SK-MEL-5 (cell line): ENCODE results near the gene GNPAT. TPM values are rescaled to one million over a fixed set of nuclear protein-coding genes. Genes with fewer than 3 reads are reported as not detected.
A peak's percentile ranks its signal among the peaks of the same experiment; 100 is the strongest.

Source experiments
- DNase-seq: peaks from one replicate; pipeline ENCODE4 v3.0.0-alpha.2; 2016; ENCODE audit warnings: low read depth, low spot score
- in situ Hi-C: cut with HindIII; loops from 2 replicates; pipeline ENCODE4 v1.10.0; 2016; ENCODE audit warnings: low sequenced_read_pairs, high pct_unique_total_duplicates, low pct_unique_long_range_greater_than_20kb
- total RNA-seq: library from RNA; depleted of rRNA; stranded (reverse); fragments of >200 nt; shearing (Covaris generic); gene quantifications from 2 replicates; pipeline ENCODE4 v1.2.3, GENCODE V29; 2014

Gene GNPAT
- total RNA-seq, 1 experiment from 2014 or later: 50.1 TPM

DNA sequence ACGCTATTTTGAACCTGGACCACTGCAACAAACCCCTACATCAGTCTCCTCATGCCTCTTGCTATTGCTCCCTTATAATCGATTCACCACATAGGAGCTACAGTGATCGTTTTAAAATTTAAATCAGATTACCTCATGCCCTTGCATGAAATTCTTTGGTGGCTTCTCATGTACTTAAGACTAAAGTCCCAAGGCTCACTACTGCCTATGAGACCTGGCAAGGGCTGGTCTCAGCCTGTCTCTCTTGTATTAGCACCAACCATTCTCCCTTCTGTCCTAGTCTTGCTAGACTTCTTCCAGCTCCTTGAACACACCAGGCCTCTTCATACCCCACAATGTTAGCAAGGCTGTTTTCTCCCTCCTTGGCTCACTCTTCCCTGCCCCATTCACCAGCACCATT lies 6.5 kb upstream of the GNPAT start:
- in situ Hi-C loops: no loop called here

DNA sequence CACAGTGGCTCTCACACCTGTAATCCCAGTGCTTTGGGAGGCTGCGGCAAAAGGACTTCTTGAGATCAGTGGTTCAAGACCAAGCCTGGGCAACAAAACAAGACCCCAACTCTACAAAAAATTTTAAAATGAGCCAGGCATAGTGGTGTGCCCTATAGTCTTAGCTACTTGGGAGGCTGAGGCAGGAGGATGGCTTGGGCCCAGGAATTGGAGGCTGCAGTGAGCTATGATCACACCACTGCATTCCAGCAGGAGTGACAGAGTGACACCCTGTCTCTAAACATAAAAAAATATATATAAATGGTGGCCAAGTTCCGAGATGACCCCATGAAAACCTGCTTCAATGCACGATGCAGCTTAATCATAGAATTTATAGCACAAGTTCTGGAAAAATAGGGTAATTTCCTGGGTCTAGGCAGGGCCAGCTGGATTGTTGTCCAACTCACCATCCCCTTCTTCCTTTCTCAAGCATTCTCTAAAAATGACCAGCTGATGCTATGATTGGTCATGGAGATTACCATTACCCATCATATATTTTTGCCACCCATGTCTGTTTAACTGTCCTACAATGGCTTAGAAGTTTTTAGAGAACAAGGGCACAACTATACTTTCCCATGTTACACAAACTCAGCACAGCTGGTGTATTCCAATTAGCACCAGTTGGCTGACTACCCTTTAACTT lies 5.3 kb upstream of the GNPAT start:
- in situ Hi-C loops: no loop called here

More for the DNA sequence above, 6.5 kb upstream of the GNPAT start:
- DNase-seq: no peak

DNA sequence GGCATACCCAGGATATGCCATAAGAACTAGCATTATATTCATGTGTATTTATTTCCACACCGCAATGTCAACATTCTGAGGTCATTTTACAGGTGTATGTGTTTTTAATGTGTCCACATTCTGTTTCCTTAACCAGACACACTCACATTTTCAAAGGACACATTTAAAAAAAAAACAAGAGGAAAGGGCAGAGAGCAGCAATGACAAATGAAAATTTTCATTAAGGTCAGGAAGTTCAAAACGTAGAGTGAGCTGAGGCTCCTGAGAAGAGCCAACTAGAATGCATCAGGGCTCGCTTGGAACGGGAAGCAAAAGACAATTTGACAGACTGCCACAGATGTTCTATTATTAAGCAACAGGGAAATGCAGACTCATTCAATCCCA lies 4.8 kb upstream of the GNPAT start:
- in situ Hi-C loops: no loop called here
- DNase-seq: no peak

More for the DNA sequence above, 5.3 kb upstream of the GNPAT start:
- no peak for DNase-seq

DNA sequence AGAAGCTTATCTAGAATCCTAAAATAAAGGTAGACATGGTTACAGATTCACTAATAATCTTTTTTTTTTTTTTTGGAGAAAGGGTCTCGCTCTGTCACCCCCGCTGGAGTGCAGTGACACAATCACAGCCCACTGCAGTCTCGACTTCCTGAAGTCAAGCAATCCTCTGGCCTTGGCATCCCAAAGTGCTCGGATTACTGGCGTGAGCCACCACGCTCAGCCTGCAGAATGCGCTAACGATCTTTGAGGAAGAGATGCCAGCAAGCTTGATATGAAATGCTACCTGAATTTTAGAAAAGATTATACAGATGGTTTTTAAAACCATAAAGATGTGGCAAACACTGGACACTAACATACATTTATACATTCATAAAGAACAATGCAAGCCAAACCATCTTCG lies 4.1 kb upstream of the GNPAT start:
- no peak for DNase-seq
- in situ Hi-C loops: no loop called here

DNA sequence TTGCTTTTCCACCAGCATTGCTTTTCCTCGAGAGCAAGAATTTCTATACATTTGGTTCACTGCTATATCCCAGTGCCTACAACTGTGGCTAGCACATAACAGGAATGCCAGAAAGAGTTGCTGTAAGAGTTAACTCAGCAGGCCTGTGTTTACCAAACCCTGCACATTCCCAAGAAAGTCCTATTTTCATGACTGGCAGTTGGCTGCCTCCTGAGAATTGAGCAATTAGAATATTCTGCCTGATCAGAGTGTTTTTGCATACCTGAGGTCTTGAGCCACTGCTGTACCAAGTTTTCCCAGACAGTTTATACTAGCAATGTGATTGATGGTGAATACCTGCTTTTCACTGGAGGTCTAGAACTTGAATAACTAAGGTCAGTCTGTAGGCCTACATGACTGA lies 2.7 kb upstream of the GNPAT start:
- in situ Hi-C loops: no loop called here

DNA sequence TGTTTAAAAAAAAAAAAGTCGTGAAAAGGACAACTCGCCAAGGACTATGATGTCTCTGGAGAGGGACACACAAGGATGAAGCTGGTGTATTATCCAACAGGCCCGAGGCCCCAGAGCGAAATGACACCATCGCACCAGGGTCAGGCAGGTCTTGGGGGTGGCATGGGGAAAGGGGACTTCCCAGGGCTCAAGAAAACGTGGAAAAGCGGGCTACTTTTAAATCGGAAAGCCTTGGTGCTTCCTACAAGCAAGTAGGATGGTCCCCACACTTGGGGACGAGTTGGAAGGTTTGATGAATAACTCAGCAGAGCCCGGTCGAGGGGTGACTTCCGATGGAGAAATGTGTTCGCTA lies 505 bp upstream of the GNPAT start:
- peak; percentile 9 for DNase-seq
- in situ Hi-C loops: no loop called here

More for the DNA sequence above, 2.7 kb upstream of the GNPAT start:
- DNase-seq: no peak

DNA sequence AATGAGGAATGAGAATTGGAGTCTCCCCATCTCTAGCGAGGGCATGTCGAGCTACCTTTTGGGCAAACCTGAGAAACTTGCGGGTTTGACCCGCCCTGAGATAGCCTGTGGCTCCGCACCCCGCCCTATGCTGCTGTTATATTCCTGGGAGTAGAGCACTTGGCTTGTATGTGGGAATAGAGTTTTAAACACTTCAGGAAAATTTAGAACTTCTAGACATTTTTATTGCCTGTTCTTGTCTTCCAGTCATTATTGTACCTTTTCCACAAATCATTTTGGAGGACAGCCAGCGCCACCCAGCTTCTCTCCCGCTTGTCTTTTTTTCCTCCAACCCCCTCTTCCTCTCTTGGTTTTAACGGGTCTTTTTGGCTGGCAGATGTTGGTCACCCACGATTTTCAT lies 738 bp downstream of the GNPAT start:
- in situ Hi-C loops: no loop called here
- DNase-seq: peak; percentile 4

DNA sequence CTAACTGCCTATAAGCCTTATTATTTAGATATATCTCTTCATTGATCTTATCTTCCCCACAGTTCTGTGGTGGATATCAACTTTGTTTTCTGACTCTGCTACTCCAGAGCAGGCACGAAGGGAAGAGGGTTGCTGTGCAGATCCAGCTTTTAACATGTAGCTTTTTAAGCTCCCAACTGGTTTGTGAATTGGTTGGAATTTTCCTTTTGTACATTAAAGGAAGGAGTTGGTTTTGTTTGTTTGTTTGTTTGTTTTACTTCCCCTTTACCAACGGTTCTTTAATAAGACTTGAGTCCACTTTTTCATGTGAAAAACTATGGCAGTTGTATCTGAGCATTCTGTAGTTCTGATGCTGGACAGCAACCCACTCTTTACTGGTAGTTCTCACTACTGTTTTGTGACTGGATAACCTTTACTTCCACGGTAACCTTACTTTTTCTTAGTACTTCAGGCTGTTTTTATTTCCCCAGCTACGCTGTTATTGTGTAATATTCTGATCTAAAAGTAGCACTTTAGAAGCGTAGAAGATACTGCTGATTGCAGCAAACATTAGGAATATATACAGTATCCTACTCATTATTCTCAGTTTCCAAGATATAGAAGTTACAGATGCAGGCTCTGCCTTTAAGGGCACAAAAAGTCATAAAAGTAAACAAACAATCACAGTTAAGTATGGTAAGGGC lies 1.6 kb downstream of the GNPAT start:
- in situ Hi-C loops: no loop called here

DNA sequence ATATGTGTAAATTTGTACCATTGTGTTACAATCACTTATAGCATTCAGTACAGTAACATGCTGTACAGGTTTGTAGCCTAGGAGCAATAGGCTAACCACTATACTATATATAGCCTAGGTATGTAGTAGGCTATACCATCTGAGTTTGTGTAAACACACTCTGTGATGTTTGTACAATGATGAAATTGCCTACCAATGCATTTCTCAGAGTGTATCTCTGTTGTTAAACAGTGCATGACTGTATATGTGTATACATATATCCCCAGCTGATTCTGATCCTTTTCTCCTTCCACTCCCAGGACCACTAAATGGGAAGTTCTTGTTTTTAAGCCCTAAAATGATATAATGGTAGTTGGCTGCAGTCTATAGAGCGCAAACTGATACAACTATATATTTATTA lies 7.8 kb downstream of the GNPAT start:
- no peak for DNase-seq
- in situ Hi-C loops: no loop called here

More for the DNA sequence above, 1.6 kb downstream of the GNPAT start:
- DNase-seq: no peak

DNA sequence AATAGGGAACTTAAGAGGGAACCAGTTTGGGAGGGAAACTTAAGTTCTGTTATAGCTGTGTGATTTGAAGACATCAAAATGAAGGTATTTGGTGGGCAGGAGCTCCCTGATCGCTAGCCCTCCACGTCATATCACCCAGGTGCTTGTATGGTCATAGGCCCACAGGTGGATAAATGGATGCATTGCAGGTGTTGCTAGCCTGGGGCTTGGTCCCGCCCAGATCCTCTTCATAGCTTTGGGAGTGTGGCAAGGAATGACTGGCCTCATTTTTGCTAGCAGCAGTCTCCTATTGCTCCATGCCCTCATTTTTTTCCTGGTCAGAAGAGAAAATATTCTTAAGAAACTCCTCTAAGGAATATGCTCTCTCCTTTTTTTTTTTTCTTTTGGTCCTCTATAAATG lies 11.3 kb downstream of the GNPAT start:
- no peak for DNase-seq
- in situ Hi-C loops: no loop called here

DNA sequence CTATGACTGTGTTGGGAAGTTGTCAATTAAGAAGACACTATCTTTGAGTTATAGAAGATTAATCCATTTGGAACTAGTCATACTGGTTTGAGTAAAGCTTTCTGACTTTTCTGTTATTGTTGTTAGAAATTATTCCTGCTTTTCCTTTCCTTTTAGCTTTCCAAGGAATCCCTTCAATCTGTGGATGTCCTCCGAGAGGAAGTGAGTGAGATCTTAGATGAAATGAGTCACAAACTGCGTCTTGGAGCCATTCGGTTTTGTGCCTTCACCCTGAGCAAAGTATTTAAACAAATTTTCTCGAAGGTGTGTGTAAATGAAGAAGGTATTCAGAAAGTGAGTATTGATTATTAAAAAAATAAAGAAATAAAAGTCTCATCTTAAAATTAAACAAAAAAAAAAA lies 19.3 kb downstream of the GNPAT start:
- in situ Hi-C loops: no loop called here
- DNase-seq: no peak

DNA sequence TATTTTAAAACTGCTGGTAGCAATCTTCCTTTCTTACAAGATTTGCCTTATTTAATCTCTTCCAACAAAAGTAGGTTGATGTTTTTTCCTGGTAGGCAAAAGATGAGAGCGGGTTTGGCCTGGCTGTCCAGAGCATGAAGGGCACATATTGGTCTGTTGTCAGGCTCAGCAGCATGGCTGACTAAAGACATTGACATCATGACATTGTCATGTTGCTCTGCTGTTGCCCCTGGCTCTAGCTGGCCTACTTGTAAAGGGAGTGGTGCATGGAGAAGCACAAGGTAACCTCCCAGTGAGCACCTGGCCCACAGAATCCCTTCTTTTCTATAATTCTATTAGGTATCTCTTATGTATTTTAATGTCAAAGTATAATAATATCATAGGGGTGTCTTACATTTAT lies 23.6 kb downstream of the GNPAT start:
- DNase-seq: no peak
- in situ Hi-C loops: no loop called here

DNA sequence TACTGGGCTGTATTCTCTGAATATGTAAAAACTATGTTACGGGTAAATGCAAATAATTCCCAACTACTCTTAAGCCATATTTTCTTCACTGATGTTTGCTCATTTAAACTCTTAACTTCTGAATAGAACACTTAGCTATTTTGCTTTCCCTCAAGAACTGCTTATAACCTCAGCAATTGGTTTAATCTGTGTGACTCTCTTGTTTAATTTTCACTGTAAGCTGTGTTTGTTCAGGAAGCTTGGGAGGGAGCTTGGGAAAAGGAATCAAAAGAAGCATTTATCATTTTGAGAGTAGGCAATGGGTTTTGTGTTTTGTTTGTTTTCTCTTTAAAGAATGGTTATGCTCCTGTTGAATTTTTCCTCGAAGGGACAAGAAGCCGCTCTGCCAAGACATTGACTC lies 24.4 kb downstream of the GNPAT start:
- in situ Hi-C loops: no loop called here

DNA sequence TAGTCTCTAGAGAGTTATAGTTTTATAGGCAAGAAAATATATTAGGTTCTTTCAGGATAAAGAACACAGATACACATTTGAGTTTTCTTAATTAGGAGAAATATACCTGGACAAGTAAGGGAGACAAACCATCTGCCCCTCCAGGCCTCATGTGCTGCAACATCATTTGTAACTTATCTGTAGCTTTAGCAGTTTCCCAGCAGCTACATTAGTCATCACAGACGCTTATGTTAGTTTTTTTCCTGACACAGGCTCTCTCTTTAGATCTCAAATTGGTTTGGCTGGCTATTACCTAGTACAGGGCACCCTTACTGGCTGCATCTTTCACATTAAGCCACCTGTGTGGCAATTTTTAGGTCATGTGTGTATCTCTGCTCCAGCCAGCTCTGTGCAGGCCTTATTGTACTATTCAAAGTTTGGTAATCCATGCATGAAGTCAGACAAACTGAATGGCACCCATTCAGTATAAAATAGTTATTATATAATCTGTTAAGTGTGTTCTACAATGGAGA lies 25.9 kb downstream of the GNPAT start:
- DNase-seq: no peak
- in situ Hi-C loops: no loop called here

More for the DNA sequence above, 24.4 kb downstream of the GNPAT start:
- no peak for DNase-seq

DNA sequence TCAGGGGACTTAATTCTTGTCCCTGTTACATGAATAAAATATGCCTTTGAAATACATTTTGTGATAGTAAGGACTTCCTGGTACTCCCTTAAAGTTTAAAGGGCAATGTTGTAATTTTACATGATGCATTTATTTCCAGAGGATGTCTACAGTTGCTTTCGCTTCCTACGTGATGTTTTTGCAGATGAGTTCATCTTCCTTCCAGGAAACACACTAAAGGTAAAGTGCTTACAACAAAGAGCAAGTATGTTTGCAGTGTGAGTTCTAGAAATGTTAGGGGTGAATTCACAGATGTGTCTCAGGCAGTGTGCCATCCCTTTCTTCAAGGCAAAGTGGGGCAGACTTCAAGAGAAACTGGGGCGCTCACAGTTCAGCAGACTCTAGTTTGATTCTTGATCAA lies 31.2 kb downstream of the GNPAT start:
- no peak for DNase-seq
- in situ Hi-C loops: no loop called here

DNA sequence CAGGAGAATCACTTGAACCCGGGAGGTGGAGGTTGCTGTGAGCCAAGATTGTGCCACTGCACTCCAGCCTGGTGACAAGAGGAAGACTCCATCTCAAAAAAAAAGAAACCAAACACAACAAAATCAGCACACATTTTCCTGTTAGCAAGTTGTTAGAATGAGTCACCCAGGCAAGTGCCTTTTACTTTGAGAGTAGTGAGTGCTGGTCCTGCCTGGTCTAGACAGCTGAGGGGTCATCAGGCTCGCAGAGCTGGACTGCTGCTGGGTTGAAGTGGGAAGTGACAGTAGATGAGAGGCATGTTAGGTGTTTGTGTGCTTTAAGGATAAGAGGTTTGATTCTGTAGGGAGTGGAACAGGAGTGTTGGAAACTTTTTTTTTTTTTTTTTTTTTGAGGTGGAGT lies 31.9 kb downstream of the GNPAT start:
- no peak for DNase-seq
- in situ Hi-C loops: no loop called here

DNA sequence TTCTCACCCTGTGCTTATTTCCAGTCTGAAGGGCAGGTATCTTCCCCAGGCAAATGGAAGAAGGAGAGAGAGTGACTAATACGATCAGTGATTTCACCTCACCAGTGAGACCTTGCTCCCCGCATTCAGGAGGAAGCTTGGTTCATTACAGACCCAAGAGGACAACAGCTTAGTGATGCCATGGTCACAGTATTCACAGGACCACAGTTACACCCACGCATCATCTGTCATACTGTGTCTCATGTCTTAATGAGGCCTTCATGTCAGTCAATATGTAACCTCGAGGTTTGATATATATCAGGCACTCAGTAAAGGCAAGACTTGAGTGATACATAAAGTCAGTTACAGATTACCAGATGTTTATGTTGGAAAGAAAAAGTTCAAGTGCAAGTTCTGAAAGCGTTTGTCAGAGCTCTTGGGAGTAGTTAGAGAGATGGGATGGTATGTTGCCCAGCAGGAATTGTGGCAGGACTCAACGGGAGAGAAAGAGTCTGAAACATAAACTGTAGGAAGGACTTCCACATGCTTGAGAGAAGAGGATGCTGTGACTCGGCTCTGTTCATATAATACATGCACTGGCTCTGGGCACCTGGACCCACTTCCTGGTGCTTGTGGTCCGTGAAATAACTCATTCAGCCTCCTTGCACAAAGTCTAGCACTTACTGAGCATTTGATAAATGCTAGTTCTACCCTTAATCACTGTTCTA lies 33.3 kb downstream of the GNPAT start:
- DNase-seq: no peak
- in situ Hi-C loops: no loop called here

DNA sequence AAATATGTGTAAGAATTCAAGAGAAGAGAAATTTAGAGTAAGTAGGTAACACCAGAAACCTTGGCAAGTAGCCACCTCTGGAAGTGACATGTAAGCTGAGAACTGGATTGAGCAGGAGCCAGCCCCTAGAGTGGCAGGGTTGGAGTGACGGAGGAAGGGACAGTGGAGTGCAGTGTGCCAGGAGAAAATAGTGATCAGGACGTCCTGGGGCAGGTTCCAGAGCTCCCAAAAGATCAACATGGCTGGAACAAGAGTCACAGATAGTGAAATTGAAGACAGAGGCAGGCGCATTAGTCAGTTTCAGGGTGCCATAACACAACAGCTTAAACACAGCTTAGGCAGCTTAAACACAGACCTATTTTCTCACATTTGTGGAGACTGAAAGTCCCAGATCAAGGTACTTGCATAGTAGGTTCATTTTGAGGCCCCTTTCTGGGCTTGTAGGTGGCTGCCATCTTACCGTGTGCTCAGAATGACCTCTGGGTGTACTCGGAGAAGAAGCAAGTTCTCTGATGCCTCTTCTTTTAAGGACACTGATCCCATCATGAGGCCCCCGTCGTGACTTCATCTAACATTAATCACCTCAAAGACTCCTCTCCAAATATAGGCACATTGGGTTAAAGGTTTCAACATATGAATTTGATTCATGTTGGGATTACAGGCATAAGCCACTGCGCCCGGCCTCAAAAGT lies 37.2 kb downstream of the GNPAT start:
- DNase-seq: no peak
- in situ Hi-C loops: no loop called here
